ENCODE measurements around the gene CTSW.

- TF ChIP-seq CTCF (IDR thresholded peaks at IDR 0.05) (no peak), POLR2A (IDR thresholded peaks at IDR 0.05) (no peak), POLR2AphosphoS5 (IDR thresholded peaks at IDR 0.05) (no peak)
These were observed 7.4 kb downstream of the CTSW start for GRCh38 chr11:65886826-65887722.

All from transverse colon (tissue), 4 donors.